ENCODE measurements around the gene DENND4C. TPM values are rescaled to one million over a fixed set of nuclear protein-coding genes. Genes with fewer than 3 reads are reported as not detected.

The DENND4C gene
- total RNA-seq, 1 donor from 2014 or later, result 31.4 TPM

DNA sequence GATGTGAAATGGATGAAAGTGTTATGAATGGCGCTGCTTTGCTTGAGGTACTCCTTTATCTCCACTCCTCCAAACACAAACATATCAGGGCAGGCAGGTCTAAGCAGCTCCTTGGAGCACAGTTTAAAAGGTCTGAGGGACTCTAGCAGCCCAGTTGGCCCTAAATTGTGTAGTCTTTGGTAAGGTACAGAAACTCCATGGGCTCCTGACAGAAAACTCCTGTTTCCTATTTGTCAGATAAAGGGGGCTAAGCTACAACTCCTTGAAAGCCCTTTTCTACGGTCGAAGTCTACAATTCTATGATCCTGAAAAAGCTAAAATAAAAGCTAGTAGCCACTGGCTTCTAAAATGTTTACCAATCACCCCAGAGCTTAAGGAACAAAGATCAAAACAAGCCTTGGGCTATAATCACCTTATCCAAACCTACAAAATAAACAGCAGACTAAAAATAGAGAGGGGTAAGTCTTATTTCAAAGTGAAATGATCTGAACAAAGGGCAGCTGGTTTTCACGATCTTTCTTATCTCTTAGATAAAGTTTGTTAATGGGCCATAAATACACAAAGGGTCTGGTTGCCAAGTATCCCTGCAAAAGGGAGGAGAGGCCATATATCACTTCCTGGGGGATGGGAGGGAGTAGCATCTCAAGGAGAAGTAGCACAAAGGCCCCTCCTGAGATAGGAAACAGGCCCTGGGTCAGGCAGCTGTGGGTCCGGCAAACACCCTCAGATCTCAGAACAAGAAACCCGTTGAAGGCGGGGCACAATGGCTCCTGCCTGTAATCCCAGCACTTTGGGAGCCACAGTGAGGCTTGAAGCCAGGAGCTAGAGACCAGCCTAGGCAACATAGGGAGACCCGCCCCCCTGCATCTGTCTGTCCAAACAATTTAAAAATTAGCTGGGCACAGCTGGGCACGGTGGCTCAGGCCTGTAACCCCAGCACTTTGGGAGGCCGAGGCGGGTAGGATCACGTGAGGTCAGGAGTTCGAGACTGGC is 28.3 kb upstream of the DENND4C start:
- H3K4me3 ChIP-seq (ENCODE audit: low read depth, low read length), result no peak overlapping the region
- no peak for DNase-seq (ENCODE audit: low read depth)
- TF ChIP-seq, protein P1, sequence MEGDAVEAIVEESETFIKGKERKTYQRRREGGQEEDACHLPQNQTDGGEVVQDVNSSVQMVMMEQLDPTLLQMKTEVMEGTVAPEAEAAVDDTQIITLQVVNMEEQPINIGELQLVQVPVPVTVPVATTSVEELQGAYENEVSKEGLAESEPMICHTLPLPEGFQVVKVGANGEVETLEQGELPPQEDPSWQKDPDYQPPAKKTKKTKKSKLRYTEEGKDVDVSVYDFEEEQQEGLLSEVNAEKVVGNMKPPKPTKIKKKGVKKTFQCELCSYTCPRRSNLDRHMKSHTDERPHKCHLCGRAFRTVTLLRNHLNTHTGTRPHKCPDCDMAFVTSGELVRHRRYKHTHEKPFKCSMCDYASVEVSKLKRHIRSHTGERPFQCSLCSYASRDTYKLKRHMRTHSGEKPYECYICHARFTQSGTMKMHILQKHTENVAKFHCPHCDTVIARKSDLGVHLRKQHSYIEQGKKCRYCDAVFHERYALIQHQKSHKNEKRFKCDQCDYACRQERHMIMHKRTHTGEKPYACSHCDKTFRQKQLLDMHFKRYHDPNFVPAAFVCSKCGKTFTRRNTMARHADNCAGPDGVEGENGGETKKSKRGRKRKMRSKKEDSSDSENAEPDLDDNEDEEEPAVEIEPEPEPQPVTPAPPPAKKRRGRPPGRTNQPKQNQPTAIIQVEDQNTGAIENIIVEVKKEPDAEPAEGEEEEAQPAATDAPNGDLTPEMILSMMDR (conservative IDR thresholded peaks at IDR 0.05; ENCODE audit: low read depth, low read length), result no peak

DNA sequence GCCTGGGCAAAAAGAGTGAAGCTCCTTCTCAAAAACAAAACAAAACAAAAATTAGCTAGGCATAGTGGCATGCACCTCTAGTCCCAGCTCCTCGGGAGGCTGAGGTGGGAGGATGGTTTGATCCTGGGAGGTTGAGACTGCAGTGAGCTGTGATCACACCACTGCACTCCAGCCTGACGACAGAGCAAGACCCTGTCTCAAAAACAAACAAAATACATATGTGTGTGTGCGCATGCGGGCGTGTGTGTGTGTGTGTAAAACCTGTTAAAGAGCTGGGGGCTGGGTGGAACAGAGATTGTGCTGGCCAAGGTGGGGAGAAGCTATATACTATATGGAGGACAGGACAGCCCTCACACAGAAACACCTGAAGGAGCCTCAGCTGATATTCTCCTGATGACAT is 27.4 kb upstream of the DENND4C start:
- TF ChIP-seq, protein P1 (conservative IDR thresholded peaks at IDR 0.05; ENCODE audit: low read depth, low read length), result no peak
- H3K4me3 ChIP-seq (ENCODE audit: low read depth, low read length), result no peak overlapping the region

DNA sequence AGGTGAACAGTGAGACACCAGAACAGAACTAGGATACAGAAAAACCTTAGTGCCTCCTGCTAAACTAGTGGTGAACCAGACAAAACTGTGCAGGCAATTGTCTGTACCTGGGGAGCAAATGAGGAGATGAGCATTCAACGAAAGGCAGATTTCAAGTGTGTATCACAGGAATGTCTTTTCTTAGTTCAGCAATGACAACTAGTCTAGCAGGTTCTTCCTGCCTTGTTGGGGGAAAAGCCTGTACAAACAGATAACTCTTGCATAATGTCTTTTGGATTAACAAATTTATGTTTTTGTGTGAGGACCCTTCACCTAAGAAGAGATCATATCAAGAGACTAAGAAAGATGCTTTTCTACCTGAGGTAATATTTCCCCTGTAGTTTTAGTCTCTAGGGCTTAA is 21.8 kb upstream of the DENND4C start:
- no peak overlapping the region for H3K4me3 ChIP-seq (ENCODE audit: low read depth, low read length)
- no peak for DNase-seq (ENCODE audit: low read depth)
- TF ChIP-seq, protein P1 (conservative IDR thresholded peaks at IDR 0.05; ENCODE audit: low read depth, low read length), result no peak

More for the DNA sequence above, 27.4 kb upstream of the DENND4C start:
- no peak for DNase-seq (ENCODE audit: low read depth)

DNA sequence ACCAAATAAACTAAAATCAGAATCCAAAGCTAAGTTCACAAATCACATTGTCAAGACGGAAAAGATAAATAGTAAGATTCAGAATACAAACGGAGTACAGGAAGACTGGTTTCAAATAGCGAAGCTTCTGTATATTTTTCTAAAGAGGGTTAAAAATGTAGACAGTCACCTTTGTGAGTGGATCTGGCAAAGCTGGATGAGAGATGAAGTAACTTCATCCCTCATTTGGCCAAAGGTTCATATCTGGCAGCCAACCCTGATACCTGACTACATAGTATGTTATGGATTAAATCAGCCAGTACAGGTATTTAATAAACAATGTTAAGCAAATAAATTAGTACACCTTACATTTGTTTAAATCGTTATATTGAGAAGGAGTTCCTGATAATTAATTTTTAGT is 21.3 kb upstream of the DENND4C start:
- no peak for DNase-seq (ENCODE audit: low read depth)
- TF ChIP-seq, protein P1 (conservative IDR thresholded peaks at IDR 0.05; ENCODE audit: low read depth, low read length), result no peak
- H3K4me3 ChIP-seq (ENCODE audit: low read depth, low read length), result no peak overlapping the region

DNA sequence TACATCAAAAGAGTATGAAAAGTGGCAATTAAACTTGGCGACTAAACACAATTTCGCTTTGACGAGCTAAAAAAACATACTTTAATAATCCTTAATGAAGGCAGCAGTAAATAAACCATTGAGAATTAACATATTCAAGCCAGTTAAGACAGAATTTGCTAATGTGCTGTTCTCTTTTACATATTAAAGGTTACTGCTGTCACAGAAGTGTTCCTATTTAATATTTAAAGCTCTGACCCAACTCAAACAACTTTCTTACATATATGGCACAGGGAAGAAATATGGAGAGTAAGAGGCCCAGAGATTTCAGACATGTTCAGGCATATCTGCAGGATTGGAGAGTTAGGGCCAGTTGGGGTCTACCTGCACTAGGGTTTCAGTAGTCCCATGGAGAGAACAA is 16.7 kb upstream of the DENND4C start:
- no peak for DNase-seq (ENCODE audit: low read depth)

DNA sequence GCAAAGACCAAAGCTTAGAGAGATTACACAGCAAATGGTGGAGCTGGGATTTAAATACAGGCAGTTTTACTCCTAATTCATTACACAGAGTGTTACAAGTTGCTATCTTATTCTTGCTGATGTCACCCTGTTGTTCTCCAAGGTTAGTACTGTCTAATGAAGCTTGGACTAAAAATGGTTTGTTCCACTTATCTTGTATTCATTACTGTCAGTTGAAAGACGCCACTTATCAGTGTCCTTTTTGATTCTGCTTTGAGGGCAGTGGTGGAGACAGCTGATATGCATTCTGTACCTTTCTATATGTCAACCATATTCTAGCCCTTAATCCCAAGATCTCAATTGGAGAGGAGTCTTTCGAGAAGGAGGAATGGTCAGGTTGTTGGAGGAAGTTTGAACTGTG is 14.0 kb upstream of the DENND4C start:
- no peak for DNase-seq (ENCODE audit: low read depth)
- no peak overlapping the region for H3K4me3 ChIP-seq (ENCODE audit: low read depth, low read length)
- TF ChIP-seq, protein P1 (conservative IDR thresholded peaks at IDR 0.05; ENCODE audit: low read depth, low read length), result no peak

More for the DNA sequence above, 16.7 kb upstream of the DENND4C start:
- TF ChIP-seq, protein P1 (conservative IDR thresholded peaks at IDR 0.05; ENCODE audit: low read depth, low read length), result no peak
- no peak overlapping the region for H3K4me3 ChIP-seq (ENCODE audit: low read depth, low read length)

Data from epithelial cell of proximal tubule (primary cell).